Putamen (tissue), 1 donor: Measurements from ENCODE around the gene CLNK.

ENCODE experiments used
- DNase-seq: peaks from one replicate; pipeline ENCODE4 v3.0.0-alpha.2; 2016; ENCODE audit warnings: low spot score

Gene CLNK

GRCh38 chr4:10456595-10457254, 227.8 kb downstream of the CLNK start:
- peak; percentile 31 for DNase-seq

- no peak for DNase-seq
Observed at GRCh38 chr4:10456260-10456594, 228.3 kb downstream of the CLNK start.

- DNase-seq, result no peak
Observed at GRCh38 chr4:10455133-10455532, 229.4 kb downstream of the CLNK start.

GRCh38 chr4:10454726-10455125, 229.8 kb downstream of the CLNK start:
- no peak for DNase-seq

- DNase-seq, result no peak
Observed at GRCh38 chr4:10454121-10454520, 230.4 kb downstream of the CLNK start.

GRCh38 chr4:10448991-10449390, 235.6 kb downstream of the CLNK start:
- no peak for DNase-seq

- DNase-seq, result no peak
Observed at GRCh38 chr4:10442976-10443375, 241.6 kb downstream of the CLNK start.

- DNase-seq, result no peak
Observed at GRCh38 chr4:10441512-10441911, 243.1 kb downstream of the CLNK start.

GRCh38 chr4:10438924-10439323, 245.6 kb downstream of the CLNK start:
- DNase-seq, result no peak

GRCh38 chr4:10437735-10438134, 246.8 kb downstream of the CLNK start:
- DNase-seq, result no peak
